ENCODE data around the gene UNKL.

- TF ChIP-seq CTCF (IDR thresholded peaks at IDR 0.05) (no peak), POLR2A (IDR thresholded peaks at IDR 0.05) (no peak)
Measured at GRCh38 chr16:1448536-1449116, 34.1 kb upstream of the UNKL start.
